Spleen (tissue), 7 donors: ENCODE results near the gene SLC16A5.

Source experiments
- POLR2A ChIP-seq, 3 donors: fragments of 450-650 bp; IDR thresholded peaks; one replicate each; pipeline ENCODE4 v1.5.1; 2017; ENCODE audit warnings: antibody characterized with exemption in 3 of 3, mild to moderate bottlenecking in 1 of 3
- POLR2AphosphoS5 ChIP-seq, 3 donors: sonication (generic); formaldehyde crosslinking; IDR thresholded peaks; one replicate each; pipeline ENCODE4 v1.5.1; 2017; ENCODE audit warnings: antibody characterized with exemption in 3 of 3
- TF ChIP-seq, protein P1 (sequence below), 11 experiments: fragments of 200-600 bp in 7 of 11; fragments of 450-650 bp in 4 of 11; sonication (generic) in 4 of 11; IDR thresholded peaks in 8 of 11; conservative IDR thresholded peaks in 3 of 11; 1 replicate in 7 of 11; 2 replicates in 4 of 11; pipeline versions ENCODE4 v1.4.0 to v1.8.0; 2016 to 2021; ENCODE audit warnings: antibody characterized with exemption in 11 of 11, inconsistent platforms in 4 of 11, mild to moderate bottlenecking in 1 of 11
- donor health status: DM: no; HTN: no; CAD: no; lungs with moderate emphysema.
- donor health status: DM: no; HTN: no; CAD: no.
- donor health status: DM: no; HTN: no; CAD: no.

DNA sequence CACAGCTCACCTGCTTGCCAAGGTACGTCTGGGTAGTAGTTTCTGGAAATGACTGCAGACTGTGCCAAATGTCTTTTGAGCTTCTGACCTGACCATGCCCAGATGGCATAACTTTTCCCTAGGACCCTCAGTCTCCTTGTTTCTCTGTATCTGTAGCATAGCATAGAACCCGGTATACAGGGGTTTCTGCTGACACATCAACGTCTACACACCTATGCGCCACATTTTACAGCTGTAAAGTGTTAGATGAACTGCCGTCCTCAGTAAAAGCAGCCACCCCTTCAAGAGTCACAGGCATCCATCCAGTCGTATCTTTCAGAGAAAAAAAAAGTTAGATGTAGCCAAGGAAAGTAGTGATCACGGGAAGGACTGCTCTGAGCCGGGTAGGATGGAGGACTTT lies 23.3 kb upstream of the SLC16A5 start:
- TF ChIP-seq POLR2A (IDR thresholded peaks at IDR 0.05), result no peak
- TF ChIP-seq, protein P1, sequence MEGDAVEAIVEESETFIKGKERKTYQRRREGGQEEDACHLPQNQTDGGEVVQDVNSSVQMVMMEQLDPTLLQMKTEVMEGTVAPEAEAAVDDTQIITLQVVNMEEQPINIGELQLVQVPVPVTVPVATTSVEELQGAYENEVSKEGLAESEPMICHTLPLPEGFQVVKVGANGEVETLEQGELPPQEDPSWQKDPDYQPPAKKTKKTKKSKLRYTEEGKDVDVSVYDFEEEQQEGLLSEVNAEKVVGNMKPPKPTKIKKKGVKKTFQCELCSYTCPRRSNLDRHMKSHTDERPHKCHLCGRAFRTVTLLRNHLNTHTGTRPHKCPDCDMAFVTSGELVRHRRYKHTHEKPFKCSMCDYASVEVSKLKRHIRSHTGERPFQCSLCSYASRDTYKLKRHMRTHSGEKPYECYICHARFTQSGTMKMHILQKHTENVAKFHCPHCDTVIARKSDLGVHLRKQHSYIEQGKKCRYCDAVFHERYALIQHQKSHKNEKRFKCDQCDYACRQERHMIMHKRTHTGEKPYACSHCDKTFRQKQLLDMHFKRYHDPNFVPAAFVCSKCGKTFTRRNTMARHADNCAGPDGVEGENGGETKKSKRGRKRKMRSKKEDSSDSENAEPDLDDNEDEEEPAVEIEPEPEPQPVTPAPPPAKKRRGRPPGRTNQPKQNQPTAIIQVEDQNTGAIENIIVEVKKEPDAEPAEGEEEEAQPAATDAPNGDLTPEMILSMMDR (IDR thresholded peaks at IDR 0.05 in 8 of 11, conservative IDR thresholded peaks at IDR 0.05 in 3 of 11), result no peak
- no peak for TF ChIP-seq POLR2AphosphoS5 (IDR thresholded peaks at IDR 0.05)
